Measurements from ENCODE around the gene RAI1. TPM values are rescaled to one million over a fixed set of nuclear protein-coding genes. Genes with fewer than 3 reads are reported as not detected.
A peak's percentile ranks its signal among the peaks of the same experiment; 100 is the strongest.

RAI1 gene
- total and polyA plus RNA-seq, 2 of the 13 experiments (the other 11 are each of a cell fraction or from before 2014, with no cell fraction given) = 3.4 to 5.2 TPM

DNA sequence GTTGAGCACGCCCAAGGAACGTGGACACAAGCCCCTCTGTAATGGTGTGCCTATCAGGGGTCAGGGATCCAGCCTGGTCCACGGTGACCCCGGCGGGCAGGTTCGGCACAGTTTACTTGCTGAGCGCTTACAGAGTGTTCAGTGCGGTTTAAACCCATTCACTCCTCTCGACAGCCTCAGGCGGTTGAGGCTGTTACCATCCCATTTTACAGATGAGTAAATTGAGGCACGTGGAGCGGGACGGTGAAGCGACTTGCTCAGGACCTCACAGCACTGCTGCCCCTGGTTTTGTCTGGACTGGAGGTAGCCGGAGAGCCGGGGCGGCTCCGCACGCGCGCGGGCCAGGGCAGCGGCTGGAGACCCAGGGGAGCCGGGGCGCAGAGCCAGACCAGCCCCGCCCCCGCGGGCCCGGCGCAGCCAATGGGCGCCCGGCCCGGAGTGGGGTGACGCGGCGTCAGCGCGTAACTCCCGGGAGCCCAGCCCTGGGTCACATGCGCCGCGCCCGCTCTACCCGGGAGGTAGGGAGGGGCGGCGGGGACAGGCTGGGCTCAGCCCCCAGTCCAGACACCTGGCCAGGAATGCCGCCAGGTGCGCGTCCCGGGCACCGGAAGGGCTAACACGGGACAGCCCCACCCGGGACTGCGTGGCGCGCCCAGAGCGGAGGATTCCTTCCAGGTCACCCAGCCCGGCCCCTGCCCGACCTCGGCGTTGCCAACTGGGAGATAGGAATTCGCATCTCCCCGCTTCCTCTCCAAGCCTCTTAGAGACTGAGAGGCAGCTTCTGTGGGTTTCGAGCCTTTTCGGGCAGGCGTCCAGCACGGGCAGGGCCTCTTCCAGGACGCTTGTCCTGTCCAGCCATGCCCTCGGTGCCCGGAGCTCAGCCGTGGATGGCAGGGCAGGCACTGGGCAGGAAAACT, 158.8 kb downstream of the RAI1 start (continued):
- TF ChIP-seq, protein P1, sequence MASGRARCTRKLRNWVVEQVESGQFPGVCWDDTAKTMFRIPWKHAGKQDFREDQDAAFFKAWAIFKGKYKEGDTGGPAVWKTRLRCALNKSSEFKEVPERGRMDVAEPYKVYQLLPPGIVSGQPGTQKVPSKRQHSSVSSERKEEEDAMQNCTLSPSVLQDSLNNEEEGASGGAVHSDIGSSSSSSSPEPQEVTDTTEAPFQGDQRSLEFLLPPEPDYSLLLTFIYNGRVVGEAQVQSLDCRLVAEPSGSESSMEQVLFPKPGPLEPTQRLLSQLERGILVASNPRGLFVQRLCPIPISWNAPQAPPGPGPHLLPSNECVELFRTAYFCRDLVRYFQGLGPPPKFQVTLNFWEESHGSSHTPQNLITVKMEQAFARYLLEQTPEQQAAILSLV (CRISPR knock-in tag; IDR thresholded peaks at IDR 0.05; ENCODE audit: borderline replicate concordance) = peak; percentile 79; the same call in 1 of the 2 replicates
- TF ChIP-seq NAIF1 (CRISPR knock-in tag; IDR thresholded peaks at IDR 0.05; ENCODE audit: borderline replicate concordance) (no peak), ZNF629 (CRISPR knock-in tag; conservative IDR thresholded peaks at IDR 0.05) (peak; percentile 100), ZNF83 (CRISPR knock-in tag; IDR thresholded peaks at IDR 0.05; ENCODE audit: borderline replicate concordance) (peak; percentile 53; the same call in 1 of the 2 replicates), KMT2B (CRISPR knock-in tag; IDR thresholded peaks at IDR 0.05) (peak; percentile 60; the same call in 1 of the 2 replicates), ZNF33A (CRISPR knock-in tag; IDR thresholded peaks at IDR 0.05; ENCODE audit: borderline replicate concordance) (no peak), HNF1A (IDR thresholded peaks at IDR 0.05; ENCODE audit: low read depth) (no peak), HNF1A (CRISPR knock-in tag; IDR thresholded peaks at IDR 0.05; ENCODE audit: borderline replicate concordance) (peak; percentile 61), ZNF501 (CRISPR knock-in tag; IDR thresholded peaks at IDR 0.05) (peak; percentile 69; the same call in 1 of the 2 replicates), DZIP1 (CRISPR knock-in tag; IDR thresholded peaks at IDR 0.05) (peak; percentile 69; the same call in 1 of the 2 replicates), SRSF9 (IDR thresholded peaks at IDR 0.05; ENCODE audit: borderline replicate concordance, insufficient read depth, low read depth, low read length, poor library complexity, severe bottlenecking) (no peak), STAG1 (CRISPR knock-in tag; IDR thresholded peaks at IDR 0.05) (no peak), ZNF24 (IDR thresholded peaks at IDR 0.05) (0 out of 2 replicates have a peak, but pooled peaks have one; percentile 17), E2F5 (CRISPR knock-in tag; conservative IDR thresholded peaks at IDR 0.05) (no peak), DR1 (CRISPR knock-in tag; IDR thresholded peaks at IDR 0.05) (no peak)
- TF ChIP-seq, protein P2, sequence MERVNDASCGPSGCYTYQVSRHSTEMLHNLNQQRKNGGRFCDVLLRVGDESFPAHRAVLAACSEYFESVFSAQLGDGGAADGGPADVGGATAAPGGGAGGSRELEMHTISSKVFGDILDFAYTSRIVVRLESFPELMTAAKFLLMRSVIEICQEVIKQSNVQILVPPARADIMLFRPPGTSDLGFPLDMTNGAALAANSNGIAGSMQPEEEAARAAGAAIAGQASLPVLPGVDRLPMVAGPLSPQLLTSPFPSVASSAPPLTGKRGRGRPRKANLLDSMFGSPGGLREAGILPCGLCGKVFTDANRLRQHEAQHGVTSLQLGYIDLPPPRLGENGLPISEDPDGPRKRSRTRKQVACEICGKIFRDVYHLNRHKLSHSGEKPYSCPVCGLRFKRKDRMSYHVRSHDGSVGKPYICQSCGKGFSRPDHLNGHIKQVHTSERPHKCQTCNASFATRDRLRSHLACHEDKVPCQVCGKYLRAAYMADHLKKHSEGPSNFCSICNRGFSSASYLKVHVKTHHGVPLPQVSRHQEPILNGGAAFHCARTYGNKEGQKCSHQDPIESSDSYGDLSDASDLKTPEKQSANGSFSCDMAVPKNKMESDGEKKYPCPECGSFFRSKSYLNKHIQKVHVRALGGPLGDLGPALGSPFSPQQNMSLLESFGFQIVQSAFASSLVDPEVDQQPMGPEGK (CRISPR knock-in tag; IDR thresholded peaks at IDR 0.05) = peak; percentile 96

Measured in HepG2 (cell line).